ENCODE data around the gene SYNGR2. TPM values are rescaled to one million over a fixed set of nuclear protein-coding genes. Genes with fewer than 3 reads are reported as not detected.

SYNGR2 gene
- 32.9 and 35.8 TPM in 2 replicates for total RNA-seq

- no peak for DNase-seq (ENCODE audit: low read depth, low spot score)
Observed at GRCh38 chr17:78168242-78168902, at the start of gene SYNGR2. TSS of gene SYNGR2 (plus strand) at chr17:78168581. CDS start at chr17:78168617, 36 bp downstream.

- DNase-seq (ENCODE audit: low read depth, low spot score), result no peak
Observed at GRCh38 chr17:78118801-78119241, 49.6 kb upstream of the SYNGR2 start.

GRCh38 chr17:78120537-78120936 lies 47.8 kb upstream of the SYNGR2 start:
- DNase-seq (ENCODE audit: low read depth, low spot score), result no peak

- no peak for DNase-seq (ENCODE audit: low read depth, low spot score)
Observed at GRCh38 chr17:78120971-78121800, 47.2 kb upstream of the SYNGR2 start.

- no peak for DNase-seq (ENCODE audit: low read depth, low spot score)
Observed at GRCh38 chr17:78121801-78122215, 46.6 kb upstream of the SYNGR2 start.

- no peak for DNase-seq (ENCODE audit: low read depth, low spot score)
Observed at GRCh38 chr17:78122216-78122930, 46.0 kb upstream of the SYNGR2 start.

GRCh38 chr17:78122931-78123249 lies 45.5 kb upstream of the SYNGR2 start:
- DNase-seq (ENCODE audit: low read depth, low spot score), result no peak

GRCh38 chr17:78123258-78123929 lies 45.0 kb upstream of the SYNGR2 start:
- DNase-seq (ENCODE audit: low read depth, low spot score), result no peak

- no peak for DNase-seq (ENCODE audit: low read depth, low spot score)
Observed at GRCh38 chr17:78124081-78124835, 44.1 kb upstream of the SYNGR2 start.

- DNase-seq (ENCODE audit: low read depth, low spot score), result no peak
Observed at GRCh38 chr17:78124836-78125137, 43.6 kb upstream of the SYNGR2 start.

- DNase-seq (ENCODE audit: low read depth, low spot score), result no peak
Observed at GRCh38 chr17:78125138-78125913, 43.1 kb upstream of the SYNGR2 start.

- no peak for DNase-seq (ENCODE audit: low read depth, low spot score)
Observed at GRCh38 chr17:78125976-78126894, 42.1 kb upstream of the SYNGR2 start.

- DNase-seq (ENCODE audit: low read depth, low spot score), result no peak
Observed at GRCh38 chr17:78126895-78127238, 41.5 kb upstream of the SYNGR2 start.

GRCh38 chr17:78127239-78127887 lies 41.0 kb upstream of the SYNGR2 start:
- no peak for DNase-seq (ENCODE audit: low read depth, low spot score)

GRCh38 chr17:78127888-78128550 lies 40.4 kb upstream of the SYNGR2 start:
- no peak for DNase-seq (ENCODE audit: low read depth, low spot score)

GRCh38 chr17:78128551-78129350 lies 39.6 kb upstream of the SYNGR2 start, which contains the start of gene TMC6:
TSS of gene TMC6 (minus strand) at chr17:78128755. CDS start at chr17:78126832, 1,923 bp downstream.
- DNase-seq (ENCODE audit: low read depth, low spot score), result no peak

GRCh38 chr17:78129351-78130089 lies 38.9 kb upstream of the SYNGR2 start:
- DNase-seq (ENCODE audit: low read depth, low spot score), result no peak
